Epidermal melanocyte (primary cell): Measurements from ENCODE around the gene PRCD.

Experiments
- DNase-seq: peaks from one replicate; pipeline ENCODE4 v3.0.0; 2011; ENCODE audit warnings: low spot score; ENCODE audit not compliant: insufficient read length

Gene PRCD

DNA sequence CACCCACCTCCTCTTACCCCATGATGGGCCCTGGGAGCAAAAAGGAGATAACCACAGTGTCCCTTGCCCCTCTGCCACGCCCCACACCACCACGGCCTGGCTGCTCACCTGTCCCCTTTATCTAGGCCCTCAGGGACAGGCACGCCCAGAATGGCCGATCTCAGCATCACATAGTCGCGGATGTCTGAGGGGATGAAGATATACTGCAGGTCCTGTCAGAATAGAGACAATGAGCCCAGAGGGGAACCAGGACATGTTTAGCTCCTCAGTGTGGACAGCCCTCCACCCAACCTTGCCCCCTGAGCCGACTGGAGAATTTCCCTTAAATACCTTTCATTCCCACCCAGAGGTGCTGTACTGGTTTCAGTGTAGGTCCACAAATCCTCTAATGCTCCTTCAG is 30.6 kb downstream of the PRCD start:
- no peak for DNase-seq

DNA sequence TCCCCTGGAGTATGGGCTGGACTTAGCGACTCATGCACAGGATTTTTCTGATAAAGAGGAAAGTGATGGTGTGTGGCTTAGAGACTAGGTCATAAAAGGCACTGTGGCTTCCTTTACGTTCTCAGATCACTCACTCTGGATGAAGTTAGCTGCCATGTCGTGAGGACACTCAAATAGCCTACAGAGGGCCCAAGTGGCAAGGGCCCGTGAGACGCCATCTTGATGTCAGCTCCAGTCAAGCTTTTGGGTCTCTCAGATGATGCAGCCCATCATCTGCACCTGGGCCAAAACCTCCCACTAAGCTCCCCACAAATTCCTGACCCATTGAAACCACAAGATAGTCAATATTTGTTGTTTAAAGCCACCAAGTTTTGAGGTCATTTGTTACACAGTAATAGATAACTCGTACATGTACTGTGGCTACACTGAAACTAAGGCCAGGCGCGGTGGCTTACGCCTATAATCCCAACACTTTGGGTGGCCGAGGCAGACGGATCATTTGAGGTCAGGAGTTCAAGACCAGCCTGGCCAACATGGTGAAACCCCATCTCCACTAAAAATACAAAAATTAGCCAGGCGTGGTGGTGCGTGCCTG is 31.1 kb downstream of the PRCD start:
- DNase-seq = no peak

DNA sequence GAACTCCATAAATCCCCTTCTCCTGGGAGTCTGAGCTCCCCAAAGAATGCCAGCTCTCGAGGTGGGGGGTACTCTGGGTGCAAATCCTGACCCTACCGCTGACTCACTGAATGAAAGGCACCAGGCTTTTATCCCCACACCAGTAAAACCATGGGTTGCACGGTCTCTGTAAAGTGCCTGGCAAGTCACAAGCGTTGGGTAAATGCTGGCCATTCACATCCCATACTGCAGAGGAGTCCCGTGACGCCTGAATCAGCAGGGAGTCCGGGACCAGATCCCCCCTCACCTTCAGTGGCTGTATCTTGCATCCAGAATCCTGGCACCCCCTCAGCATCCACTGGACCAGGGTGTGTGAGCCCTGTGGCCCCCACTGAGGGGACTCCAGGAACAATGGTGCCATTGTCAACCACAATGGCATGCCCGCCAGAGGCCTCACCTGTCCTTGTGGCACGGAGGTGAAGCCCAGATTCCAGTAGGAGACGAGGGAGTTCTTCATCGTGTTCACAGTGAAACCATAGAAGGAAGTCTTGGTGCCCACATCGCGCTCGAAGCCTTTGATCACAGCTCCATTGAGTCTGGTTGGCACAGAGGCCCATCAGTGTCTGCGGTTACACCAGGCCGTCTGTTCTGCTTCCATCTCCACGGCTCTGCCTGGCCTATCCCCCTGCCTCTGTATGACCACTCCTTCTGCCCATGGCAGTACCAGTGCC is 32.5 kb downstream of the PRCD start:
- no peak for DNase-seq

DNA sequence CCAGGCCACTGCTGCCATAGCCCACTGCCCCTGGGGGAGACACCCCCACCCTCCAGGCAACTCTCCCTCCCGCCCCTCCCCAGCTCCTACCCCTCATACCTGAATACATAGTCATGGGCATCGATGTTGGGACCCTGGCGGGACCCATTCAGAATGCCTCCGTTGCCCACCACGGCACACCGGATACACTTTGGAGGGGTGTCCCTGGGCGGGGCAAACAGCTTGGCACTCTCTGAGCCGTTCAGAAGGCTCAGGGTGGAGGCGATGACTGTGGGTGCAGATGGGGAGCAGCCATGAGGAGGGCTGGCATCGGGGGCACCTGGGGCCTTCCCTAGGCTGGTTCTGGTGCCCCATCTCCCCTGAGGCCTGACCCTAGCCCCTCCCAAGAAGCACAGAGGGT is 33.3 kb downstream of the PRCD start:
- DNase-seq = no peak

DNA sequence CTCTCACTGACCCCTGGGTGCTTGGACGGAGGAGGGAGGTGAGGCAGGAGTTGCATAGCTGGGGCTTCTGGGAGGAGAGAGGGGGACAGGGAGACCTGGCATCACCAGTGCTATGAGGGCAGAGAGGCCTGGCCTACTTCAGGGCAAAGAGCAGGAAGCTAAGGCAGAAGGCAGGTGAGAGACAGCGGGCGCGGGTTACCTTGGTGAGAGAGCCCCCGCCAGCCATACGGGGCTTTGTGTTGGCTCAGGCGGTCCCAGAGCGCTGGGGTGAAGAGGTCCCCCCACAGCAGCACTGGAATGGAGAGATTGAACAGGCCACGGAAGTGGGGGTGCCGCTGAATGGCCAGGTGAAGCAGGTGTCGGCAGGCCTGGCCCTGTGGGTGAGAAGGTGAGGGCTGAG is 34.3 kb downstream of the PRCD start:
- DNase-seq = no peak

DNA sequence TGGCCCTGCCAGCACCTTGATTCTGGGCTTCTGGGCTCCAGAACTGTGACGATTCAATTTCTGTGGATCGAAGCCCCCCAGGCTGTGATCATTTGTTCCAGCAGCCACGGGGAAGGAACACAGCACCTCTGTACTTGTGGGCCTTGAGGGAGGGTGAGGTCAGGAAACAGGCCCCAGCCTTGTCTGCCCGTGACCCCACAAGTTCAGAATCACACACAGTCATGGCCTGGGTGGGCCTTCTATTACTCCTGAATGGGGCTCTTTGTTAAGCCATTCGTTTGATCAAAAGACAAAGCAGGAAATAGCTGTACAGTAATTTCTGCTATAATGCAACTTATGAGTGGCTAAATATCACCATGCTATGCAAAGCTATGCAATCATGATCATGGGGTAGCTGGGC is 35.7 kb downstream of the PRCD start:
- DNase-seq = peak; percentile 88

DNA sequence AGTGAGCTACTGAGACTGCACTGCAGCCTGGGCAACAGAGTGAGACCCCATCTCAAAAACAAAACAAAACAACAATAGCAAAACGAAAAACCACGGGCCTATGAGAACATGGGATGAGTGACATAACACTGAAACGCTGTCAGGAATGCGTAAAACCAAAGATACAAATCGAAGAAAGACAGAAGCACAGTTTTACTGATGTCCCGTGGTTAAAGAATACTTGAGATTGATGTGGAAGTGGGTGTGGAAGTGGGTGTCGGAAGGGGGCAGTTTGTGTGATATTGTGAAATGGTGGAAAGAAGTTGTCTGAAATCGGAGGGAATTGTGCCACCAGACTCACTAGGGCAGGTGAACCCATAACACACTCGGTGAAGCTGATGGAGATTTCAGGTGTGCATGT is 36.3 kb downstream of the PRCD start:
- no peak for DNase-seq

DNA sequence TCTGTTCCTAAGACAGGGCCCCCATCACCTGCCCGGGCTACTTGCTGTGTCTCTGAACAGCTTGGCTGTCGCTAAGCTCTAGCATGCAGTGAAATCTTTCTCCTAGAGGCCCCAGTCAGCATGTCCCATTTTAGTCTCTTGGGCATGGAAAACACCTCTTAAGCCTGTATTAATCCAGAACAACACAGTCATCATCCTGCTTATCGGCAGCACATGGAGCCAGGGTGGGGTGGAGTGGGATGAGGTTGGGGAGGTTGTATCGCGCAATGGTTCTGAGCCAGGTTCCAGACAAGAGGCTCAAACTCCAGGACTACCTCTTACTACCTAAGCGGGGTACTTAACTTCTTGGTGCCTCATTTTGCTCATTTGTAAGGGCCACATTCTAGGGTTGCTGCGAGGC is 38.0 kb downstream of the PRCD start:
- DNase-seq = no peak

DNA sequence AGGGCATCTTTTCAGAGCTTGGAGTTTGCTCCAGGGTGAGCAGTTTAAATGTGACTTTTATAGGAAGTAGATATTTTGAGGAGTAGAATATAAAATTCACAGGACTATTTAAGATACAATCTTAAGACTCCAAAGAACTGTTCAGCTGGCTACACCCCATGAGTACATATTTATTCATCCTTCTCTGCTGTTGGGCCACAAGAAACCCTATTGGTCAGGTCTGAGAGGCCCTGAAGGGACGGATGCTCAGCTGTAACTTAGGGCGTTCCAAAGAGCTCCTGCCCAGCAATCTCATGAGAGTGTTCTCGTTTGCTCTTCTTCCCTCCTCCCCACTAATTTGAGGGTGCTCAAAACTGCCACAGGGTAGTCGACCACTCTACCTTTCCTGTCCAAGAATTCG is 38.5 kb downstream of the PRCD start:
- DNase-seq = peak; percentile 70

DNA sequence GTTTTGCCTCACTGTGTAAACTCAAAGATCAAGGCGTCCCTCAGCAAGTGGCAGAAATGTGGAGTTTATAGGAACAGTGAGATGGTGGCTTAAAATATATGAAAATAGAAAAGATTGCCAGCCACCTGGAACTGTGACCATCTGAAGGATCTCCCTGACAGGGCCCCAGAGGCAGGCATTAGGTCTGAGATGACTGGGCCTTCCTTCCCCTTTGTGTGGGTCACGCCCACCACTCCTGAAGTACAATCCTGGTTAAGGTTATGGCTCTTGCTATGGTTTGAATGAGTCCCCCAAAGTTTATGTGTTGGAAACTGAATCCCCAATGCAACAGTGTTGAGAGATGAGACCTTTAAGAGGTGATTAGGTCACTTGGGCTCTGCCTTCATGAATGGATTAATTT is 39.4 kb downstream of the PRCD start:
- DNase-seq = no peak

DNA sequence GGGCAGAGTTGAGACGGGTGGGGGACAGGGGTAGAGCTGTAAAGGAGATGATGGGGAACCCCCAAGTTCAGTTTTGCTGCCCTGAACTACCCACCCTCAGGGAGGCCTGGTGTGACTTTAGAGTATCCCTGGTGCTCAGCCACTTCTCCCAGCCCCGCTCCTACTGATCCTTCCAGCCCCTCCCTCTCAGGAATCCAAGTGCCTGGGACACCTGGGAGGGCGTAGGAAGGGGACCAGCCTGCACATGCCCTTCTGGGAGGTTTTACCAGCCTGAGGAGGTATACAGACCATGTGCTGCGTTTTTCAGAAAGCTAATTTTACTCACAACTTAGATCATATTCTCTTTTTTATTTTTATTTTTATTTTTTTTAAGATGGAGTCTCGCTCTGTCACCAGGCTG is 41.7 kb downstream of the PRCD start:
- DNase-seq = no peak

DNA sequence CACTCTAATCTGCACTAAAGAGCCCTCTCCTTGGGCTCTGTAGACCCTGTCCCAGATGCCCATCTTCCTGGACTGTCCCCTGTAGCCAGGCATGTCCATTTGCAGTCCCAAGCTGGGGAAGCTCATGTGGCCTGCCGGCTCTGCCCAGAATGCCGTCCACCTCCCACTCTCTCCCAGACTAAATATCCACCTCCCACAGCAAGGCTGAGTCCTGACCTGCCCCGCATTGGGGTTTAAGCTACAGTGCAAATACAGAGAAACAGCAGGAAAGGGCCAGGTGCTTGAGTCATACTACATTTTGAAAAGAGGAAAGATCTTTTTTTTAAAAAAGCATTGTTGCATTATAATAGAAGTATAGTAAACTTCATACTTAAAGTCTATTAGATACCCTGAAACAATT is 42.8 kb downstream of the PRCD start:
- no peak for DNase-seq

DNA sequence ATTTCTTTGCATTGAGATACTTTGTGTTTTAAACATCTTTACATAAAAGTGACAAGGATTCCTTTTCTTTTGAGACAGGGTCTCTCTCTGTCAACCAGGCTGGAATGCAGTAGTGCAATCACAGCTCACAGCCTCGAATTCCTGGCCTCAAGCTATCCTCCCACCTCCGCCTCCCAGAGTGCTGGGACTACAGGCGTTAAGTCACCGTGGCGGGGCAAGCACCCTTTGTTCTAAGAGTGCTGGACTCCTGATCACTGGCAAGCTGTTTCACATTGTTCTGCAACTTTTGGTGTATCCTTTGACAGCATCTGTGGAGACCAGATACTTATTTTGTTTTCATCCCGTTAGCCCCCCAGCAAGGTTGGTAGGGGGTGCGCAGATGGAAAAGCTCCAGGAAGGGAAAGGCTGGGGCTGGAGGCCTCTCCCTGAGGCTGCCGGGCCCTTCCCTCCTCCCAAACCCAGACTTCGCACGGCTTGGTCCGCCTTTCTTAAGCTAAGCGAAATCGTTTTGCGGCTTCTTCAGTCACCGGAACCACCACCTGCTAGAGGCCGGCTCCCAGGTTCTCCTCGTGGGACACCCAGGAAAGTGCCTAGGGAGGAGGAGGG is 44.7 kb downstream of the PRCD start:
- DNase-seq = no peak

DNA sequence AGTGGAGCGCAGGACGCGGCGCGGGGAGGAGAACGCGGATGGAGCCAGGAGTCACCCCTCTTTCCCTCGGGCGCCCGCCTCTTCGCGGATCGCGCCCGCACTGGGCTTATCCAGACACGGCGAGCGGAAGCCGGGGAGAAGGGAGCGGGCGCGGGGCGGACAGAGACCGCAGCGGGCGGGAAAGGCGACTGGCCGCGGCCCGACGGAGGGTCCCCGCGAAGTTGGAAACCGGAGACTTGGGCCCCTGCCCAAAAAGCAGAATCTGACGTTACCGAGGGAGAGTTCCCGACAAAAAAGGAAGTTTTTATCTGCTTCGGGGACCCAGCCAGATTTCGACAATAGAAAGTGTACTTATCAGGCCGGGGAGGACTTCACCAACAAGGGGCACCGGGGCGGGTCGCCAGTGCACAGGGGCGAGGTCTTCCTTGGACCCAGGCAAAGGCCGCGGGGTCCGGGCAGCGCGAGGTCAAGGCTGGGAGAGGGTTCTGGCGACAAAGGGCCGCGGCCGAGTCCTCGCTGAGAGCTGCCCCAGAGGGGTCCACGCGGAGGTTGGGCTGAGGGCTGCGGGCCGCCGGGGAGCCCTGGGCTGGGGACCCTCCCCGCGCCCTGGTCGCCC is 45.3 kb downstream of the PRCD start:
- DNase-seq = no peak

DNA sequence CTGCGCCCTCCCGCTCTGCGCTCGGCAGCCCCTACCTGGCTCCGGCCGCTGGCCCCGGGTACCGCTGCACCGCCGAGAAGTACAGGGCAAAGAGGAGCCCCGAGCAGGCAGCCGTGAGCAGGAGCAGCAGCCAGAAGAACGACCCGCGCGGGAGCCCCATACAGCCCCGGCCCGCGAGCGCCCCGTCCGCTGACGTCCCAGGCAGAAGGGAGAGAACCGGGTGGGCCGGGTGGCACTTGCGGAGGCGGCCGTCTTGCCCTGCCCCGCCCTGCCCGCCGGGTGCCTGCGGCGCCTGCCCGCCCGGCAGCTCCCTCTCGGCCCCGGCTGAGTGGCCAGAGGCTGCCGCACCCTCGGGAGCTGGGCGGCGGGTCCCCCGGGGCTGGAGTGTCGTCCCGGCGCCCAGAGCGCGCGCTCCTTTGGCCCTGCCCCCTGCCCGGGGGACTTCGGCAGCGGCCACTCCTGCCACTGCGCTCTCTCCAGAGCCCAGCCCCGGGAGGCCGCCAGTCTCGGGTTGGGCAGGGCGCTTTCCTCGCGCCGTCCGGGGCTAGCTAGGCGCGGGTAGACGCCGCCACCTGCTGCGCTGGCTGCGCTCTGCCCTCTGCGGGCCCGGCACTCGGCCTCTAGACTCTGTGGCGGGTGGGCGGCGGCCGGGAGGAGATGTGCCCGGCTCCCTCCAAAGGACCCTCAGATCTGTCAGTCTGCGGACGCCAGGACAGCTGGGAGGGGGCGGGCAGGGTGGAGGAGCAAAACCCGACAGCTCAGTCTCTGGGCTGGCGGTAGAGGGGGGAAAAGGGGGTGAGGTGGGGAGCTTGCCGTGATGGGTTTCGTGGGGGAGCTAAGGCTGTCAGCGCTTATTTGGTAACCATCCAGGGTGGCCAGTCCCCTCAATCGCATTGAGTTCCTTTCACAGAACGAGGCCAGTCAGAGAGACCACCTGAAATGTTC is 46.1 kb downstream of the PRCD start, which contains the start of gene ST6GALNAC2:
Gene ST6GALNAC2, minus strand, starts transcription at position 212 of the 945 bp plus-strand sequence. Its CDS starts 52 bp downstream, at position 160.
- DNase-seq = no peak

DNA sequence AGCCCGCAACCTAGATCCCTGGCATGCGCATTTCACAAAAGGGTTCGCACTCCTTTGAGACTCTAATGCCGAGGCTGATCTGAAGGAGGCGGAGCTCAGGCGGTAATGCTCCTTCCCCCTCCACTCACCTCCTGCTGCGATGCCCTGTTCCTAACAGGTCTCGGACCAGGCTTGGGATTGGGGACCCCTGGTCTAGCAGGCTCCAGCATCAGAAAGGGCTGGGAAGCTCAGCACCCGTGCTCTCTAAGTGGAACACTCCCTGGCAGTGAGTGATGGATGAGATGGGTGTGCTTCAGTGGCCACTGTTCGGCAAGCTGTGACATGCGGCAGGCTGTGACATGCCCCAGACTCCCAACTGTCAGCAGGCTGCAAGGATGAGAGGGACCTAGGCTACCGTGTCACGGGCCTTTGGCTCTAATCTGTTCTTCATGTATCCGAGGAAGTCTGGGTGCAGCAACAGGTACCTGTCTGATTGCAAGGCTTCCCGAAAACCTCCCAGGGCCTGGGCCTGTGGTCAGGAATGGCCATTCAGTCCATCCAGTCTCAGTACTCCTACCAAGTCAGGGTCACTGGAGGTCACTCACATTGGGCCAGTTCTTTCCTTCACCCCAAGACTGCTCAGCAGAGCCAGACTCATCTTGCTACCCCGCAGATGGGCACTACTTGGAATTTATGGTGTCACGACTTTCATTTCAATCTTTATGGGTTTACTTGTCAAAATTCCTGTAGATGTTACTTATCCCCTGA is 47.1 kb downstream of the PRCD start:
- DNase-seq = no peak

DNA sequence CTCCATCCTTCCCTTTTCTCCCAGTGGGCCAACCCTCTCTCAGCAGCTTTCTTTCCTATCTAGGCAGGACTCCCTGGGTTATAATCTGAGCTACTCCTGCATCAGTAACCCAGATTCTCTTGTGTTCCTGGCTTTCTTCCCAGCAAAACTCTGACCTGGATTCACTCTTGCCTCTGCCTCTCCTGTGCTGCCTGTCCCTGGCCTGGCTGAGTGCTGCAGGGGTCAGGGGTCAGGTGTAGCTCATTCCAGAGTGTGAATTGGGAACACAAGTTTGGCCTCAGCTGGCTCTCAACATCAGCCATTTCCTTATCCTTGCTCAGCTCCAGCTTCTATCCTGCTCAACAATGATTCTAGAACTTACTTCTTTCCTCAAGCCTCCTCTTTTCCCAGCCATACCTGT is 48.3 kb downstream of the PRCD start:
- no peak for DNase-seq

DNA sequence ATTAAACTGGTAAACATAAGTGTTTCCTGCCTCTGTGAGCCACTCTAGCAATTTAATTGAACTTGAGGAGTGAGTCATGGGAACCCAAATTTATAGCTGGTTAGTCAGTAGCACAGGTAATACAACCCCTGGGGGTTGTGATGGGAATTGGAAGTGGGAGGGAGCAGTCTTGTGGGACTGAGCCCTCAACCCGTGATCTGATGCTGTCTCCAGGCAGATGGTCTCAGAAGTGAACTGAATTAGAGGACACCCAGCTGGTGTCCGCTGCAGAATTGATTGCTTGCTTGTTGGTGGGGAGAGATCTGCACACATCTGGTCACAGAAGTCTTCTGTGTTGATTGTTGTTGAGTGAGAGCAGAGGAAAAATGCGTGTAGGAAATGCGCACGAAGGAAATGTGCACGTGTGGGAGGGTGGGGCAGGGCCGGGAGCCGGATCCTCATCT is 53.6 kb downstream of the PRCD start:
- DNase-seq = no peak

DNA sequence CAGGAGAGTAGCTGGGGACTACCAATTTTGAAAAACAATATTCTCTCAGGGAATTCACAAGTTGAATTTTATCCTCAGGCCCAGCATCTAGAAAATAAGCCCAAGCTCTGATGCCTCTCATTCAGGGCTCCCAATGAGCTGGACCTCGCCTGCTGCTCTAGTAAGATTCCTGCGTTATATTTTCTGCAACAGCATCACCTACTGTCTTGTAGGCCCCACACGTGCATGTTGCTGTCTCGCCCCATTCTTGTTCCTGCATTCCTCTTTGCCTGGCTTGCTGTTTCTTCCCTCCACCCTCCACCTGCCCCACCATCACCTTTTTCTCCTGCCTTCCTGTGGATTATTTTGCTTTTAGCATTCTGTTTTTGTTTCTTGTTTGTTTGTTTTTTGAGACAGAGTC is 54.1 kb downstream of the PRCD start:
- DNase-seq = no peak

DNA sequence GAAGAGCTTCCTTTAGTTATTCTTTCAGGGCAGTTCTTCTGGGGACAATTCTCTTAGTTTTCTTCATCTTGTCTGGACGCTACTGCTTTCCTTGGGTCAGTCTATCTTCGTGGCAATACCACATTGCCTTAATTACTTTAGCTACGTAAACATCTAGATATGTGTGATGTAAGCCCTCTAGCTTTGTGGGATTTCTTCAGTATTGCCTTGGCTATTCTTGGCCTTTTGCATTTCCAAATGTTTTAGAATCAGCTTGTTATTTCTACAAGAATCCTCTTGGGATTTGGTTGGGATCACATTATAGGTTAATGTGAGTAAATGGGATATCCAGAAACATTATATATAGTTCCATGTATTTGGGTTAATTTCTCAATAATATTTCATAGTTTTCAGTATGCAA is 54.8 kb downstream of the PRCD start:
- DNase-seq = no peak
